K562 (cell line): Measurements from ENCODE around the gene TEX52. TPM values are rescaled to one million over a fixed set of nuclear protein-coding genes. Genes with fewer than 3 reads are reported as not detected.
A peak's percentile ranks its signal among the peaks of the same experiment; 100 is the strongest.

Source experiments
- CEBPB ChIP-seq: fragments of 450-650 bp; IDR thresholded peaks from 2 replicates; pipeline ENCODE4 v1.6.1; 2016; ENCODE audit warnings: missing genetic modification characterization, missing compliant biosample characterization
- CTBP1 ChIP-seq: fragments of 450-650 bp; IDR thresholded peaks from 2 replicates; pipeline ENCODE4 v1.6.1; 2016; ENCODE audit warnings: borderline replicate concordance
- ETV1 ChIP-seq: fragments of 450-650 bp; conservative IDR thresholded peaks from 2 replicates; pipeline ENCODE4 v1.6.1; 2016; ENCODE audit warnings: missing genetic modification characterization, control low read depth, low read depth, missing compliant biosample characterization
- FIP1L1 ChIP-seq: fragments of 200-400 bp; formaldehyde crosslinking; IDR thresholded peaks from 2 replicates; pipeline ENCODE4 v1.6.1; 2018; ENCODE audit warnings: mild to moderate bottlenecking, low read depth, low read length; ENCODE audit not compliant: poor library complexity, severe bottlenecking
- HDAC1 ChIP-seq, 2 experiments: fragments of 450-650 bp; IDR thresholded peaks; 2 replicates each; pipeline ENCODE4 v1.6.1; 2016 to 2017; ENCODE audit warnings: inconsistent platforms in 1 of 2, mild to moderate bottlenecking in 1 of 2, moderate library complexity in 1 of 2
- KDM2B ChIP-seq: fragments of 250-450 bp; sonication (Bioruptor Pico); IDR thresholded peaks from 2 replicates; pipeline ENCODE4 v1.8.0; 2021; ENCODE audit warnings: mild to moderate bottlenecking, moderate library complexity
- KDM4B ChIP-seq, 2 experiments: fragments of 450-650 bp in 1 of 2; sonication (generic) in 1 of 2; IDR thresholded peaks; 2 replicates each; pipeline ENCODE4 v1.6.1; 2016 to 2017; ENCODE audit warnings: borderline replicate concordance in 2 of 2, antibody characterized with exemption in 1 of 2, low read depth in 1 of 2, mild to moderate bottlenecking in 1 of 2
- KDM5B ChIP-seq: fragments of 200-600 bp; sonication (generic); IDR thresholded peaks from 2 replicates; pipeline ENCODE4 v1.6.1; 2012; ENCODE audit warnings: low read depth, mild to moderate bottlenecking, moderate library complexity, low read length, control low read depth, inconsistent platforms; ENCODE audit not compliant: insufficient replicate concordance
- MEF2D ChIP-seq: conservative IDR thresholded peaks from 2 replicates; pipeline ENCODE4 v1.6.1; 2016; ENCODE audit warnings: low read depth, missing genetic modification characterization, missing compliant biosample characterization
- NR1H2 ChIP-seq: sonication (generic); formaldehyde crosslinking; IDR thresholded peaks from 2 replicates; pipeline ENCODE4 v1.4.0; 2020; ENCODE audit warnings: mild to moderate bottlenecking, missing genetic modification reagents
- POLR3A ChIP-seq: IDR thresholded peaks from 2 replicates; pipeline ENCODE4 v1.6.1; 2011; ENCODE audit warnings: borderline replicate concordance, mild to moderate bottlenecking, moderate library complexity; ENCODE audit not compliant: insufficient read length, insufficient read depth; ENCODE audit errors: extremely low read depth
- TAF15 ChIP-seq: fragments of 200-400 bp; formaldehyde crosslinking; IDR thresholded peaks from 2 replicates; pipeline ENCODE4 v1.6.1; 2017; ENCODE audit warnings: mild to moderate bottlenecking, low read depth, low read length, moderate library complexity
- ZKSCAN8 ChIP-seq: fragments of 200-800 bp; sonication (Bioruptor generic); IDR thresholded peaks from 2 replicates; pipeline ENCODE4 v1.6.1; 2016; ENCODE audit warnings: missing genetic modification characterization, missing compliant biosample characterization
- ZNF143 ChIP-seq: sonication (generic); formaldehyde crosslinking; IDR thresholded peaks from 2 replicates; pipeline ENCODE4 v1.9.0; 2022; ENCODE audit warnings: mild to moderate bottlenecking, missing genetic modification reagents
- ZNF175 ChIP-seq: fragments of 200-800 bp; sonication (Bioruptor generic); IDR thresholded peaks from 2 replicates; pipeline ENCODE4 v1.6.1; 2016; ENCODE audit warnings: low read depth, mild to moderate bottlenecking, missing genetic modification characterization, missing compliant biosample characterization
- ZNF274 ChIP-seq: IDR thresholded peaks from 2 replicates; pipeline ENCODE4 v1.6.1; 2011; ENCODE audit warnings: low read depth, mild to moderate bottlenecking, low read length, moderate library complexity, borderline replicate concordance
- ZNF586 ChIP-seq: fragments of 450-650 bp; formaldehyde crosslinking; conservative IDR thresholded peaks from 2 replicates; pipeline ENCODE4 v1.4.0; 2020; ENCODE audit warnings: mild to moderate bottlenecking, moderate library complexity
- polyA plus RNA-seq, 8 experiments: library from polyadenylated mRNA; depleted of rRNA in 4 of 8; stranded (reverse) in 5 of 8; unstranded in 3 of 8; fragments of >200 nt; fragmentation: Nextera tagmentation in 2 of 8; fragmentation: Illumina TruSeq in 1 of 8; extraction: Ambion mirVana in 2 of 8; extraction: Trizol in 1 of 8; gene quantifications; 2 replicates each; pipeline versions ENCODE4 v1.2.1 to v1.2.3, GENCODE V29; 2011 to 2014; ENCODE audit warnings: inconsistent platforms in 1 of 8, missing spikeins in 1 of 8
- total RNA-seq, 7 experiments: library from RNA; depleted of rRNA in 6 of 7; stranded (reverse); fragments of >200 nt in 6 of 7; fragmentation: Illumina TruSeq in 2 of 7; extraction: Trizol in 2 of 7; gene quantifications; 2 replicates each; pipeline versions ENCODE4 v1.2.1 to v1.2.3, GENCODE V29; 2011 to 2021; ENCODE audit warnings: low replicate concordance in 1 of 7
- TF ChIP-seq, protein P1 (sequence below): sonication (generic); formaldehyde crosslinking; IDR thresholded peaks from 2 replicates; pipeline ENCODE4 v1.4.0; 2020; ENCODE audit warnings: mild to moderate bottlenecking, missing genetic modification reagents
- TF ChIP-seq, protein P2 (sequence below): fragments of 450-650 bp; IDR thresholded peaks from 2 replicates; pipeline ENCODE4 v1.6.1; 2018; ENCODE audit not compliant: partially characterized antibody
- TF ChIP-seq, protein P3 (sequence below): fragments of 450-650 bp; IDR thresholded peaks from 2 replicates; pipeline ENCODE4 v1.7.0; 2016; ENCODE audit warnings: borderline replicate concordance

TEX52 gene
- total and polyA plus RNA-seq, 9 of the 15 experiments (the other 6 are each of a cell fraction or from before 2014, with no cell fraction given) = not detected

DNA sequence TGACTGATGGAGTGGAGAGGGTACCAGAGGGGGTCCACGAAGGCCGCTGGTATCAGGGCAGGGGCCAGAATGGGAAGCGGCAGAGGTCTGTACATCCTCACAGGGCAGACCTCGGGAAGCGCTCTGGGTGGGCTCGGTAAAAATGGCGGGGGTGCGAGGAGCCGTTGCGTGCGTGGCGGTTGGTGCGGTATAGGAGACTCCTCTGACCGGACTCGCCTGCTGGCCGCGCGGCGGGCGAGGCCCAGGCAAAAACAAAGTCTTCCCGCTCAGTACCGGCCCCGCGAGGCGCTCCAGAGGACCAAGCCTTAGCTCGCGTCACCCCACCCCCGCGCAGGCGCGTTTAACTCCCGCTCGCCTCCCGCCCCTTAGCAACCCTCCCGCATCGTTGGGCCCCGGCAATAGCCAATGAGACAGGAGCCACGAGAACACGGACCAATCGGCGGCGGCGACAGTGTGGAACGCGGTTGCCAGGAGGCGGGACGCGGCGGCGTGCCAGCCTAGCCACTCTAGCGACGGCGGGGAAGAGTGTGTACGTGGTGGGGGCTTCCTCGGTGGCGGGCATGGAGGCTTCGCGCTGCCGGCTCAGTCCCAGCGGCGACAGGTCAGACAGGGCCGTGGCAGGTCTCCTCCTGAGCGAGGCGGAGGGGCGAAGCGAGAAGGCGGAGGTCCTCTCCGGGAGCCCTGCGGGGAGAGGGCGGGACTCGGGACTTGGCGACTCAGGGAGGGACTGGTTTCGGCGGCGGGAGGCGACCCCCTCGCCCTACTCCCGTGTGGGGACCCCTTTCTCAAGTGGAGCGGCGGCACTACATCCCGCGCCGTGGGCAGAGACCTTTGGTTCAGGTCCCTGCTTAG is 33.8 kb upstream of the TEX52 start, which contains the start of gene TULP3 (continued):
- TF ChIP-seq CEBPB (tag) (no peak), TAF15 (no peak), FIP1L1 (no peak), ZNF143 (CRISPR knock-in tag) (no peak), KDM2B (CRISPR knock-in tag) (no peak), ZNF274 (no peak), HDAC1 (IDR thresholded peaks at IDR 0.05) (peak in 1 of 2 experiments; percentile 91; a peak in 2 of 4 replicates), KDM5B (peak; percentile 33), ETV1 (tag) (no peak), MEF2D (no peak), ZNF175 (CRISPR knock-in tag) (no peak), CTBP1 (peak; percentile 46; the same call in 1 of the 2 replicates), KDM4B (IDR thresholded peaks at IDR 0.05; ENCODE audit: borderline replicate concordance in 2 of 2, low read depth in 1 of 2) (no peak), ZNF586 (CRISPR knock-in tag) (no peak), ZKSCAN8 (CRISPR knock-in tag) (no peak), POLR3A (no peak), NR1H2 (CRISPR knock-in tag) (no peak)
- TF ChIP-seq, protein P1, sequence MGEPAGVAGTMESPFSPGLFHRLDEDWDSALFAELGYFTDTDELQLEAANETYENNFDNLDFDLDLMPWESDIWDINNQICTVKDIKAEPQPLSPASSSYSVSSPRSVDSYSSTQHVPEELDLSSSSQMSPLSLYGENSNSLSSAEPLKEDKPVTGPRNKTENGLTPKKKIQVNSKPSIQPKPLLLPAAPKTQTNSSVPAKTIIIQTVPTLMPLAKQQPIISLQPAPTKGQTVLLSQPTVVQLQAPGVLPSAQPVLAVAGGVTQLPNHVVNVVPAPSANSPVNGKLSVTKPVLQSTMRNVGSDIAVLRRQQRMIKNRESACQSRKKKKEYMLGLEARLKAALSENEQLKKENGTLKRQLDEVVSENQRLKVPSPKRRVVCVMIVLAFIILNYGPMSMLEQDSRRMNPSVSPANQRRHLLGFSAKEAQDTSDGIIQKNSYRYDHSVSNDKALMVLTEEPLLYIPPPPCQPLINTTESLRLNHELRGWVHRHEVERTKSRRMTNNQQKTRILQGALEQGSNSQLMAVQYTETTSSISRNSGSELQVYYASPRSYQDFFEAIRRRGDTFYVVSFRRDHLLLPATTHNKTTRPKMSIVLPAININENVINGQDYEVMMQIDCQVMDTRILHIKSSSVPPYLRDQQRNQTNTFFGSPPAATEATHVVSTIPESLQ (CRISPR knock-in tag) = 0 out of 2 replicates have a peak, but pooled peaks have one; percentile 46
- TF ChIP-seq, protein P2, sequence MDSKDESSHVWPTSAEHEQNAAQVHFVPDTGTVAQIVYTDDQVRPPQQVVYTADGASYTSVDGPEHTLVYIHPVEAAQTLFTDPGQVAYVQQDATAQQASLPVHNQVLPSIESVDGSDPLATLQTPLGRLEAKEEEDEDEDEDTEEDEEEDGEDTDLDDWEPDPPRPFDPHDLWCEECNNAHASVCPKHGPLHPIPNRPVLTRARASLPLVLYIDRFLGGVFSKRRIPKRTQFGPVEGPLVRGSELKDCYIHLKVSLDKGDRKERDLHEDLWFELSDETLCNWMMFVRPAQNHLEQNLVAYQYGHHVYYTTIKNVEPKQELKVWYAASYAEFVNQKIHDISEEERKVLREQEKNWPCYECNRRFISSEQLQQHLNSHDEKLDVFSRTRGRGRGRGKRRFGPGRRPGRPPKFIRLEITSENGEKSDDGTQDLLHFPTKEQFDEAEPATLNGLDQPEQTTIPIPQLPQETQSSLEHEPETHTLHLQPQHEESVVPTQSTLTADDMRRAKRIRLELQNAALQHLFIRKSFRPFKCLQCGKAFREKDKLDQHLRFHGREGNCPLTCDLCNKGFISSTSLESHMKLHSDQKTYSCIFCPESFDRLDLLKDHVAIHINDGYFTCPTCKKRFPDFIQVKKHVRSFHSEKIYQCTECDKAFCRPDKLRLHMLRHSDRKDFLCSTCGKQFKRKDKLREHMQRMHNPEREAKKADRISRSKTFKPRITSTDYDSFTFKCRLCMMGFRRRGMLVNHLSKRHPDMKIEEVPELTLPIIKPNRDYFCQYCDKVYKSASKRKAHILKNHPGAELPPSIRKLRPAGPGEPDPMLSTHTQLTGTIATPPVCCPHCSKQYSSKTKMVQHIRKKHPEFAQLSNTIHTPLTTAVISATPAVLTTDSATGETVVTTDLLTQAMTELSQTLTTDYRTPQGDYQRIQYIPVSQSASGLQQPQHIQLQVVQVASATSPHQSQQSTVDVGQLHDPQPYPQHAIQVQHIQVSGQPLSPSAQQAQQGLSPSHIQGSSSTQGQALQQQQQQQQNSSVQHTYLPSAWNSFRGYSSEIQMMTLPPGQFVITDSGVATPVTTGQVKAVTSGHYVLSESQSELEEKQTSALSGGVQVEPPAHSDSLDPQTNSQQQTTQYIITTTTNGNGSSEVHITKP = peak; percentile 6
- TF ChIP-seq, protein P3, sequence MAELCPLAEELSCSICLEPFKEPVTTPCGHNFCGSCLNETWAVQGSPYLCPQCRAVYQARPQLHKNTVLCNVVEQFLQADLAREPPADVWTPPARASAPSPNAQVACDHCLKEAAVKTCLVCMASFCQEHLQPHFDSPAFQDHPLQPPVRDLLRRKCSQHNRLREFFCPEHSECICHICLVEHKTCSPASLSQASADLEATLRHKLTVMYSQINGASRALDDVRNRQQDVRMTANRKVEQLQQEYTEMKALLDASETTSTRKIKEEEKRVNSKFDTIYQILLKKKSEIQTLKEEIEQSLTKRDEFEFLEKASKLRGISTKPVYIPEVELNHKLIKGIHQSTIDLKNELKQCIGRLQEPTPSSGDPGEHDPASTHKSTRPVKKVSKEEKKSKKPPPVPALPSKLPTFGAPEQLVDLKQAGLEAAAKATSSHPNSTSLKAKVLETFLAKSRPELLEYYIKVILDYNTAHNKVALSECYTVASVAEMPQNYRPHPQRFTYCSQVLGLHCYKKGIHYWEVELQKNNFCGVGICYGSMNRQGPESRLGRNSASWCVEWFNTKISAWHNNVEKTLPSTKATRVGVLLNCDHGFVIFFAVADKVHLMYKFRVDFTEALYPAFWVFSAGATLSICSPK = no peak
